HepG2 (cell line): ENCODE measurements around the gene FAM184B. TPM values are rescaled to one million over a fixed set of nuclear protein-coding genes. Genes with fewer than 3 reads are reported as not detected.

Experiments used
- FOSL2 ChIP-seq: sonication (generic); formaldehyde crosslinking; IDR thresholded peaks from 2 replicates; pipeline ENCODE4 v1.4.0; 2020; ENCODE audit warnings: missing genetic modification reagents
- HNRNPUL1 ChIP-seq: fragments of 200-400 bp; formaldehyde crosslinking; IDR thresholded peaks from 2 replicates; pipeline ENCODE4 v1.6.1; 2017; ENCODE audit warnings: low read depth, mild to moderate bottlenecking, low read length, moderate library complexity
- ISL2 ChIP-seq: sonication (generic); formaldehyde crosslinking; IDR thresholded peaks from 2 replicates; pipeline ENCODE4 v1.5.0; 2020; ENCODE audit warnings: missing genetic modification reagents
- NCOR1 ChIP-seq: fragments of 200-600 bp; sonication (generic); IDR thresholded peaks from 2 replicates; pipeline ENCODE4 v1.7.0; 2017; ENCODE audit warnings: antibody characterized with exemption, low read length, borderline replicate concordance
- NFIC ChIP-seq: IDR thresholded peaks from 2 replicates; pipeline ENCODE4 v1.6.1; 2012; ENCODE audit warnings: mild to moderate bottlenecking, low read length, inconsistent platforms
- SOX5 ChIP-seq: IDR thresholded peaks from 2 replicates; pipeline ENCODE4 v1.6.1; 2016; ENCODE audit warnings: borderline replicate concordance
- ZFP1 ChIP-seq: IDR thresholded peaks from 2 replicates; pipeline ENCODE4 v1.6.1; 2016
- ZNF274 ChIP-seq: sonication (generic); formaldehyde crosslinking; IDR thresholded peaks from 2 replicates; pipeline ENCODE4 v1.5.1; 2020; ENCODE audit warnings: mild to moderate bottlenecking, missing genetic modification reagents
- polyA plus RNA-seq, 8 experiments: library from polyadenylated mRNA; depleted of rRNA in 3 of 8; stranded (reverse) in 7 of 8; unstranded in 1 of 8; fragments of >200 nt; fragmentation: Illumina TruSeq in 4 of 8; extraction: Trizol in 4 of 8; gene quantifications; 2 replicates each; pipeline versions ENCODE4 v1.2.1 to v1.2.3, GENCODE V29; 2011 to 2016; ENCODE audit warnings: low read depth in 4 of 8, missing spikeins in 1 of 8, mixed read lengths in 1 of 8; ENCODE audit not compliant: insufficient read depth in 1 of 8
- total RNA-seq, 5 experiments: library from RNA; depleted of rRNA; stranded (reverse); fragments of >200 nt; fragmentation: Illumina TruSeq; extraction: Trizol; gene quantifications; 2 replicates each; pipeline ENCODE4 v1.2.3, GENCODE V29; 2016; ENCODE audit warnings: low read depth in 1 of 5
- TF ChIP-seq, protein P1 (sequence below), 2 experiments: sonication (generic) in 1 of 2; formaldehyde crosslinking in 1 of 2; IDR thresholded peaks; 2 replicates each; pipeline versions ENCODE4 v1.4.0 to v1.6.1; 2016 to 2020; ENCODE audit warnings: borderline replicate concordance in 1 of 2, low read depth in 1 of 2, mild to moderate bottlenecking in 1 of 2, missing genetic modification reagents in 1 of 2
- TF ChIP-seq, protein P2 (sequence below): sonication (generic); formaldehyde crosslinking; IDR thresholded peaks from 2 replicates; pipeline ENCODE4 v1.5.1; 2020; ENCODE audit warnings: missing genetic modification reagents, mild to moderate bottlenecking, borderline replicate concordance
- TF ChIP-seq, protein P3 (sequence below): sonication (generic); formaldehyde crosslinking; IDR thresholded peaks from 2 replicates; pipeline ENCODE4 v1.4.0; 2020; ENCODE audit warnings: mild to moderate bottlenecking, missing genetic modification reagents
- TF ChIP-seq, protein P4 (sequence below): sonication (generic); formaldehyde crosslinking; IDR thresholded peaks from 2 replicates; pipeline ENCODE4 v1.4.0; 2020; ENCODE audit warnings: mild to moderate bottlenecking, missing genetic modification reagents

Gene FAM184B
- total and polyA plus RNA-seq, 2 of the 13 experiments (the other 11 are each of a cell fraction or from before 2014, with no cell fraction given): not detected

DNA sequence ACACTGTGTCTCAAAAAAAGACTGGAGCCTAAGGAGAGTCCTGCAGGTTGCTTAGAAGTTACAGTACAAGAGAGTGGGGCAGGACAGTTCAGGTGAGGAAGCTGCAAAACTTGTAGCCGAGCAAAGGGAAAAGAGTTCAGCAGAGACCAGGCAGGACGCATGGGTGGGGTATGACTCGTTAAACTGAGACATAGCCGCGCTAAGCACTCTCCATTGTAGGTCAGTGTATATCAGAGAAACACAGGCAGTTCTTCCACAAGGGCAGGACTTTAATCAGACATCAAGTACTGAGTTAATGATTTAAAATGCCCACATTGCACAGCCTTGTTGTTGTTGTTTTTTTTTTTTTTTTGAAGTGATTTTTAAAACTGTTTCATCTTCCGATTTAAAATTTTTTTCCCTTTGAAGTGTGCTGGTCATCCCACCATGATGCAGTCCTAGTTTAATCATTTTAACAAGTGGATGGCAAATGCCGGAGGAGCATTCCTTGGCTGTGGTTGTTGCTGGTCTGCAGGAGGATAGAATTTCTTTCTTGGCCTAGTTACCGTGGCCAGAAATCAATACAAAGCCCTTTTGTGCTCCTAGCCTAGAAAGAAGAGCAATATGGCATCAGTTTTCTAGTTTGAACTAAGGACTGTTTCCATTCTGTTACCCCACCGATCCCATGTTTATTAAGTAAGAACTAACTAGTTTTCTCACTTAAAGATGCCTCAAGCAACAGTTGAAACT is 194.2 kb downstream of the FAM184B start (continued):
- TF ChIP-seq, protein P1, sequence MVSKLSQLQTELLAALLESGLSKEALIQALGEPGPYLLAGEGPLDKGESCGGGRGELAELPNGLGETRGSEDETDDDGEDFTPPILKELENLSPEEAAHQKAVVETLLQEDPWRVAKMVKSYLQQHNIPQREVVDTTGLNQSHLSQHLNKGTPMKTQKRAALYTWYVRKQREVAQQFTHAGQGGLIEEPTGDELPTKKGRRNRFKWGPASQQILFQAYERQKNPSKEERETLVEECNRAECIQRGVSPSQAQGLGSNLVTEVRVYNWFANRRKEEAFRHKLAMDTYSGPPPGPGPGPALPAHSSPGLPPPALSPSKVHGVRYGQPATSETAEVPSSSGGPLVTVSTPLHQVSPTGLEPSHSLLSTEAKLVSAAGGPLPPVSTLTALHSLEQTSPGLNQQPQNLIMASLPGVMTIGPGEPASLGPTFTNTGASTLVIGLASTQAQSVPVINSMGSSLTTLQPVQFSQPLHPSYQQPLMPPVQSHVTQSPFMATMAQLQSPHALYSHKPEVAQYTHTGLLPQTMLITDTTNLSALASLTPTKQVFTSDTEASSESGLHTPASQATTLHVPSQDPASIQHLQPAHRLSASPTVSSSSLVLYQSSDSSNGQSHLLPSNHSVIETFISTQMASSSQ (IDR thresholded peaks at IDR 0.05; ENCODE audit: low read depth): 0 out of 2 replicates have a peak, but pooled peaks have one; percentile 33
- TF ChIP-seq, protein P1 (CRISPR knock-in tag; IDR thresholded peaks at IDR 0.05; ENCODE audit: borderline replicate concordance): no peak
- TF ChIP-seq NFIC: 0 out of 2 replicates have a peak, but pooled peaks have one; percentile 13
- TF ChIP-seq, protein P2, sequence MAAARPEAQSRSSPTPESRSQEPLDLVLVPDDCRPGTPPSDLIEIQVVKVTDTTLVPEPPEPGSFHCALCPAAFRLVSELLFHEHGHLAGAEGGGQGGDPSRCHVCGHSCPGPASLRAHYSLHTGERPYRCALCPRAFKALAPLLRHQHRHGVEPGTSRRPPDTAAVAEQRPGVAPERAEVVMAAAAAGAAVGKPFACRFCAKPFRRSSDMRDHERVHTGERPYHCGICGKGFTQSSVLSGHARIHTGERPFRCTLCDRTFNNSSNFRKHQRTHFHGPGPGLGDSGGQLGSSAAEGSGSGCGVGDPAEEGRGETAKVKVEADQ (CRISPR knock-in tag): peak; percentile 41; the same call in 1 of the 2 replicates
- no peak for TF ChIP-seq HNRNPUL1
- no peak for TF ChIP-seq ZFP1
- 0 out of 2 replicates have a peak, but pooled peaks have one; percentile 10 for TF ChIP-seq FOSL2 (CRISPR knock-in tag)
- TF ChIP-seq, protein P3, sequence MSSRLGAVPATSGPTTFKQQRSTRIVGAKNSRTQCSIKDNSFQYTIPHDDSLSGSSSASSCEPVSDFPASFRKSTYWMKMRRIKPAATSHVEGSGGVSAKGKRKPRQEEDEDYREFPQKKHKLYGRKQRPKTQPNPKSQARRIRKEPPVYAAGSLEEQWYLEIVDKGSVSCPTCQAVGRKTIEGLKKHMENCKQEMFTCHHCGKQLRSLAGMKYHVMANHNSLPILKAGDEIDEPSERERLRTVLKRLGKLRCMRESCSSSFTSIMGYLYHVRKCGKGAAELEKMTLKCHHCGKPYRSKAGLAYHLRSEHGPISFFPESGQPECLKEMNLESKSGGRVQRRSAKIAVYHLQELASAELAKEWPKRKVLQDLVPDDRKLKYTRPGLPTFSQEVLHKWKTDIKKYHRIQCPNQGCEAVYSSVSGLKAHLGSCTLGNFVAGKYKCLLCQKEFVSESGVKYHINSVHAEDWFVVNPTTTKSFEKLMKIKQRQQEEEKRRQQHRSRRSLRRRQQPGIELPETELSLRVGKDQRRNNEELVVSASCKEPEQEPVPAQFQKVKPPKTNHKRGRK (CRISPR knock-in tag): no peak
- no peak for TF ChIP-seq ISL2 (CRISPR knock-in tag)
- TF ChIP-seq ZNF274 (CRISPR knock-in tag): 0 out of 2 replicates have a peak, but pooled peaks have one; percentile 43
- TF ChIP-seq, protein P4, sequence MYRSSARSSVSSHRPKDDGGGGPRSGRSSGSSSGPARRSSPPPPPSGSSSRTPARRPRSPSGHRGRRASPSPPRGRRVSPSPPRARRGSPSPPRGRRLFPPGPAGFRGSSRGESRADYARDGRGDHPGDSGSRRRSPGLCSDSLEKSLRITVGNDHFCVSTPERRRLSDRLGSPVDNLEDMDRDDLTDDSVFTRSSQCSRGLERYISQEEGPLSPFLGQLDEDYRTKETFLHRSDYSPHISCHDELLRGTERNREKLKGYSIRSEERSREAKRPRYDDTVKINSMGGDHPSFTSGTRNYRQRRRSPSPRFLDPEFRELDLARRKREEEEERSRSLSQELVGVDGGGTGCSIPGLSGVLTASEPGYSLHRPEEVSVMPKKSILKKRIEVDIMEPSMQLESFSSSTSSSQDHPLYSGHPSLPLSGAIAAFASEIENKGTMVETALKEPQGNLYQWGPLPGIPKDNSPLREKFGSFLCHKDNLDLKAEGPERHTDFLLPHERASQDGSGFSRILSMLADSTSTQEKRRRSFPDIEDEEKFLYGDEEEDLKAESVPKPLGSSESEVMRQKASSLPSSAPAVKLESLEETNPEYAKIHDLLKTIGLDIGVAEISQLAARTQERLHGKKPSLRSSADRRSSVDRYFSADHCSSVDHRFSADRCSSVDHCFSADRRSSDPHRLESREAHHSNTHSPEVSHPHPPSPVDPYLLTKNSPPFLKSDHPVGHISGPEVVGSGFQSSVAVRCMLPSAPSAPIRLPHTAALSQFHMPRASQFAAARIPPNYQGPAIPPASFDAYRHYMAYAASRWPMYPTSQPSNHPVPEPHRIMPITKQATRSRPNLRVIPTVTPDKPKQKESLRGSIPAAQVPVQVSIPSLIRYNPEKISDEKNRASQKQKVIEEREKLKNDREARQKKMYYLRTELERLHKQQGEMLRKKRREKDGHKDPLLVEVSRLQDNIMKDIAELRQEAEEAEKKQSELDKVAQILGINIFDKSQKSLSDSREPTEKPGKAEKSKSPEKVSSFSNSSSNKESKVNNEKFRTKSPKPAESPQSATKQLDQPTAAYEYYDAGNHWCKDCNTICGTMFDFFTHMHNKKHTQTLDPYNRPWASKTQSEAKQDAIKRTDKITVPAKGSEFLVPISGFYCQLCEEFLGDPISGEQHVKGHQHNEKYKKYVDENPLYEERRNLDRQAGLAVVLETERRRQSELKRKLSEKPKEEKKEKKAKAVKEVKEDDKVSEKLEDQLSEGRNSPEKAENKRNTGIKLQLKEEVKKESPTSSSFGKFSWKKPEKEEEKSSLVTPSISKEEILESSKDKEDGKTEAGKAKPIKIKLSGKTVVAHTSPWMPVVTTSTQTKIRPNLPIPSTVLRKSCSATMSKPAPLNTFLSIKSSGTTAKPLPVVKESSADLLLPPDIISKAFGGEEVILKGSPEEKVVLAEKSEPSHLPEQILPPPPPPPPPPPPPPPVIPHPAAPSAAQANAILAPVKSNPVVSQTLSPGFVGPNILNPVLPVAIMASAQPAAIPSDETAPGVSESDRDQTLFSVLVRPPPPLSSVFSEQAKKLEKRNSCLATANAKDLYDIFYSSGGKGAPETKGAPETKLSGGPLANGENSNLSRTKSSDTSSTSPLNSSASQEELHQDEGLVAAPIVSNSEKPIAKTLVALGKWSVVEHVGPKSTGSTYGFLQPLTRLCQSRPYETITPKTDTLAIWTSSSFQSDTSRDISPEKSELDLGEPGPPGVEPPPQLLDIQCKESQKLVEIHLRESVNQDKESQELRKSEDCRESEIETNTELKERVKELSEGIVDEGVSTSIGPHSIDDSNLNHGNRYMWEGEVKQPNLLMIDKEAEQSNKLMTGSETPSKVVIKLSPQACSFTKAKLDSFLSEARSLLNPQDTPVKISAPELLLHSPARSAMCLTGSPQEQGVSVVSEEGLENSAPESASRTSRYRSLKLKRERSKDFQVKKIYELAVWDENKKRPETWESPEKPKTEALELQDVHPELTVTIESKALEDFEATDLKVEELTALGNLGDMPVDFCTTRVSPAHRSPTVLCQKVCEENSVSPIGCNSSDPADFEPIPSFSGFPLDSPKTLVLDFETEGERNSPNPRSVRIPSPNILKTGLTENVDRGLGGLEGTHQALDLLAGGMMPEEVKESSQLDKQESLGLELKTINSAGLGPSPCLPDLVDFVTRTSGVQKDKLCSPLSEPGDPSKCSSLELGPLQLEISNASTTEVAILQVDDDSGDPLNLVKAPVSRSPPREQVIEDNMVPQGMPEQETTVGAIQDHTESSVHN (CRISPR knock-in tag): 0 out of 2 replicates have a peak, but pooled peaks have one; percentile 1
- peak; percentile 59; the same call in 1 of the 2 replicates for TF ChIP-seq NCOR1
- TF ChIP-seq SOX5 (CRISPR knock-in tag): peak; percentile 8; the same call in 1 of the 2 replicates
